Liver (tissue), 3 donors: ENCODE results near the gene TECTB.

Source experiments
- ATF3 ChIP-seq: IDR thresholded peaks from 2 replicates; pipeline ENCODE4 v1.6.1; 2016; ENCODE audit warnings: antibody characterized with exemption
- CTCF ChIP-seq: fragments of 150-350 bp; IDR thresholded peaks from 2 replicates; pipeline ENCODE4 v1.5.1; 2017; ENCODE audit warnings: improper control_type of control experiment, low read depth, low read length; ENCODE audit not compliant: missing input control
- EGR1 ChIP-seq, 2 donors: IDR thresholded peaks; 2 replicates each; pipeline ENCODE4 v1.6.1; 2016 to 2018; ENCODE audit warnings: antibody characterized with exemption in 2 of 2, low read depth in 2 of 2
- FOXA2 ChIP-seq: IDR thresholded peaks from 2 replicates; pipeline ENCODE4 v1.6.1; 2016; ENCODE audit warnings: antibody characterized with exemption
- GABPA ChIP-seq, 2 donors: IDR thresholded peaks in 1 of 2; conservative IDR thresholded peaks in 1 of 2; 2 replicates each; pipeline ENCODE4 v1.6.1; 2016; ENCODE audit warnings: antibody characterized with exemption in 2 of 2, mild to moderate bottlenecking in 1 of 2, moderate library complexity in 1 of 2
- HNF4G ChIP-seq: IDR thresholded peaks from 2 replicates; pipeline ENCODE4 v1.6.1; 2016; ENCODE audit warnings: antibody characterized with exemption
- JUND ChIP-seq, 2 donors: IDR thresholded peaks; 2 replicates each; pipeline ENCODE4 v1.6.1; 2016; ENCODE audit warnings: antibody characterized with exemption in 2 of 2
- MAX ChIP-seq: IDR thresholded peaks from 2 replicates; pipeline ENCODE4 v1.6.1; 2016; ENCODE audit warnings: antibody characterized with exemption
- RAD21 ChIP-seq, 2 donors: IDR thresholded peaks; 2 replicates each; pipeline ENCODE4 v1.6.1; 2016; ENCODE audit warnings: antibody characterized with exemption in 2 of 2, mild to moderate bottlenecking in 2 of 2
- SP1 ChIP-seq: IDR thresholded peaks from 2 replicates; pipeline ENCODE4 v1.6.1; 2018; ENCODE audit warnings: antibody characterized with exemption, mild to moderate bottlenecking
- YY1 ChIP-seq: IDR thresholded peaks from 2 replicates; pipeline ENCODE4 v1.6.1; 2016; ENCODE audit warnings: antibody characterized with exemption, mild to moderate bottlenecking
- ZBTB33 ChIP-seq: IDR thresholded peaks from 2 replicates; pipeline ENCODE4 v1.6.1; 2016; ENCODE audit warnings: antibody characterized with exemption
- donor health status: healthy.
- donor health status: healthy.

- TF ChIP-seq CTCF (no peak), FOXA2 (no peak), ATF3 (no peak), RAD21 (IDR thresholded peaks at IDR 0.05) (no peak), SP1 (no peak), MAX (no peak), GABPA (IDR thresholded peaks at IDR 0.05 in 1 of 2, conservative IDR thresholded peaks at IDR 0.05 in 1 of 2) (no peak), JUND (IDR thresholded peaks at IDR 0.05) (no peak), YY1 (no peak), ZBTB33 (no peak), EGR1 (IDR thresholded peaks at IDR 0.05; ENCODE audit: low read depth in 2 of 2) (no peak), HNF4G (no peak)
Measured at GRCh38 chr10:112308125-112308502, 24.9 kb downstream of the TECTB start.
